GM19328 (cell line): ENCODE measurements around the gene PPFIA2.

ENCODE experiments used
- ATAC-seq: cut with Tn5 transposase; IDR thresholded peaks from one replicate; pipeline ENCODE4 v1.9.1; 2021; ENCODE audit warnings: mild to moderate bottlenecking, moderate library complexity; ENCODE audit not compliant: unreplicated experiment

Gene PPFIA2

GRCh38 chr12:81465191-81465590 lies 294.0 kb downstream of the PPFIA2 start:
- no peak for ATAC-seq

- no peak for ATAC-seq
These were observed 298.0 kb downstream of the PPFIA2 start for GRCh38 chr12:81461163-81461562.

GRCh38 chr12:81450920-81451739 lies 308.0 kb downstream of the PPFIA2 start:
- no peak for ATAC-seq

GRCh38 chr12:81441629-81442028 lies 317.5 kb downstream of the PPFIA2 start:
- no peak for ATAC-seq

GRCh38 chr12:81440001-81440400 lies 319.1 kb downstream of the PPFIA2 start:
- no peak for ATAC-seq

- ATAC-seq, result no peak
These were observed 319.8 kb downstream of the PPFIA2 start for GRCh38 chr12:81439344-81439743.

GRCh38 chr12:81417056-81417455 lies 342.1 kb downstream of the PPFIA2 start:
- no peak for ATAC-seq

GRCh38 chr12:81416571-81416970 lies 342.6 kb downstream of the PPFIA2 start:
- ATAC-seq, result no peak

- no peak for ATAC-seq
These were observed 344.7 kb downstream of the PPFIA2 start for GRCh38 chr12:81414441-81414840.

- ATAC-seq, result no peak
These were observed 346.2 kb downstream of the PPFIA2 start for GRCh38 chr12:81412940-81413339.

- ATAC-seq, result no peak
These were observed 355.8 kb downstream of the PPFIA2 start for GRCh38 chr12:81403348-81403747.

GRCh38 chr12:81401241-81401640 lies 357.9 kb downstream of the PPFIA2 start:
- no peak for ATAC-seq

- no peak for ATAC-seq
These were observed 359.1 kb downstream of the PPFIA2 start for GRCh38 chr12:81400024-81400423.

- ATAC-seq, result no peak
These were observed 363.7 kb downstream of the PPFIA2 start for GRCh38 chr12:81395431-81395830.

GRCh38 chr12:81389550-81390099 lies 369.5 kb downstream of the PPFIA2 start:
- ATAC-seq, result no peak

GRCh38 chr12:81386101-81386500 lies 373.0 kb downstream of the PPFIA2 start:
- ATAC-seq, result no peak

- no peak for ATAC-seq
These were observed 377.2 kb downstream of the PPFIA2 start for GRCh38 chr12:81381951-81382350.

GRCh38 chr12:81378601-81379285 lies 380.4 kb downstream of the PPFIA2 start:
- no peak for ATAC-seq

- ATAC-seq, result no peak
These were observed 381.4 kb downstream of the PPFIA2 start for GRCh38 chr12:81377771-81378170.

GRCh38 chr12:81375969-81376368 lies 383.2 kb downstream of the PPFIA2 start:
- no peak for ATAC-seq

GRCh38 chr12:81370456-81370855 lies 388.7 kb downstream of the PPFIA2 start:
- ATAC-seq, result no peak

GRCh38 chr12:81369175-81369574 lies 390.0 kb downstream of the PPFIA2 start:
- no peak for ATAC-seq
